NCI-H146 treated with DMSO at 0.1 percent for 48 hours (cell line): ENCODE measurements around the gene RGL2.
"Not testable (repeated sequence)": the region's sequence is repeated elsewhere in the genome, so short reads cannot be mapped to it uniquely, and the experiment has no call there.

Experiments
- DNase-seq: peaks from one replicate; lab custom pipeline; 2025; ENCODE audit not compliant: unreplicated experiment; lab: John Stamatoyannopoulos, UW

The RGL2 gene

GRCh38 chr6:33294086-33294823 lies 4.5 kb downstream of the RGL2 start:
- no peak for DNase-seq

DNA sequence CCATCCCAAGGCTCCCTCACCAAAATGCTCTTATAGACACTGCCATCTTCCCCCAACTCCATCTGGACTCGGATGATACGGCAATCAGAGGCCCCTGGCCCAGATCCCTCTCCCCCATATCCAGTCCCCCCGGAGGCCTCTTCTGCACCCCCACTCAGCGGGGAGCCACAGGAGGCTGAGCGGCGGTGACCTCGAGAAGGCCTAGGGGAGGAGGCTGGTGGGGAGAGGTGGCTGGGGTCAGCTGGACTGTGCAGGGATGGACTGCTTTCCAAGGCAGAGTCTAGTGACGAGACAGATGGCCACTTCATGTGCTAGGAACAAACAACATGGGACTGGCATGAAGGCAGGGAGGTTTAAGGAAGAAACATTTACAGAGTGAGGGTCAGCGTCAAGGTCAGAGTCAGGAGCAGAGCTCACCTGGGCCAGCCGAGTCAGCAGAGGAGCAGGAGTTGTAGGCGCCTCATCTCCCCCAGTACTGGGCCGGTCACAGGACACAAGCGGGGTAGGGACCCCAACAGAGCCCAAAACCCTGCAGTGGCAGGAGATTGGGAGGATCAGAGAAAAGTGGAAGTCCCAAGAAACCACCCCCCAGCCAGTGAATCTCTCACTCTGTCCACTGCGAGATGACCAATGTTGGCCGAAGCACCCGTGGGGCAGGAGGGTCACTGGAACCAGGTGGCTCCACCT lies 5.6 kb downstream of the RGL2 start:
- no peak for DNase-seq

DNA sequence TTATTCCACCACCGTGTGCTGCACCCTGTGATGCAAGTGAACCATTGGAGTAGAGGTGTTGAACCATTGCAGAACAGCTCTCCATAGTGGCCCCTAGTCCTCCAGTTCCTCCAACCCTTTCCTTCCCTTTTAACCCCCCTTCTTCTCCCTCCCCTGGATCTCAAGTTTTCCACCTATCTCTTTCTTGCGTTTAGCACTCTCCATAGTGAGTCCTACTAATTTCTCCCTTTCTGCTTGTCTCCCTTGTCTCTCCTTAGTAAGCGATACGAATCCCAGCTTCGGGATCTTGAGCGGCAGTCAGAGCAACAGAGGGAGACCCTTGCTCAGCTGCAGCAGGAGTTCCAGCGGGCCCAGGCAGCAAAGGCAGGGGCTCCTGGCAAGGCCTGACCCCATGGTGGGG lies 8.3 kb downstream of the RGL2 start:
- DNase-seq: no peak

- DNase-seq: no peak
Observed at GRCh38 chr6:33289784-33290315, 8.9 kb downstream of the RGL2 start.

DNA sequence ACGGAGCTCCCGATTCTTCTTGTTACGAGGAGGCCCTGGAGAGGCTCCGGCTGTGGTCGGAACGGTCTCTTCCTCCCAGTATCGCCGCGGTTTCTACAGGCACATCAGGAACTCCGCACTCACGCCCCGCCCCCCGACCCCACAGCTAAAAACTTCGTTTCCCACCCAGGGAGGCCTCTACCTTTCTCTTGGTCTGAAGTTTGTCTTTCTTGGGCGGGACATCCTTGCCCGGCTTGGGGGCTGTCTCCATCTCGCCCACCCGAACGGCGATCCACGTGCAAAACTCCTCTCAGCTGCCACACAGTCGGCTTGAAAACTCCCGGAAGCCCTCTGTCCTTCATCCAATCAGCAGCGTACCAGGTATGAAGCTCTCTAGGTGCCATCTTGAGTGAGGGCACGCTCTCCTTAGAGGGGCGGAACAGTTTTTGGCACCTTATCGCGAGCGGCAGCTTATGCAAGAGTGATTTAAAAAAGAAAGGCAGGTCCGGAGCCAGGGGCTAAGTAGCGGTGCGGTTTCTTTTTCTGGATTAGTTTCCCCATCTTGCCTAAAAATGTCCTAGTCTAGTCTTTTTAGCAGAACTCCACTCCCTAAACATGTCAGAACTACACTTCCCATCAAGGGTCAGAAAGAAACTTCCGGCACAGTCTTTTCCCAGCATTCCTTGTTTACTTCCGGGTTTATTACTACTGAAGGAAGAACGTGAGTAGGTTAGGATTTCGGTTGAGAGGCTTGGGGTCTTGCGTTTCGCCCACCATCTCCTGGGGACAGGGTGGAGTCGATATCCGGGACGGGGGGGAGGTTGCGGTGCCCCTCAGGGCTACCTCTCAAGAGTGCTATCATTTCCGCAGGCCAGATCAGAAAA lies 9.6 kb downstream of the RGL2 start, which contains the start of the genes PFDN6 and WDR46:
Gene PFDN6 (plus strand): TSS at position 681 of the 863 bp plus-strand sequence. CDS start 256 bp downstream, outside the sequence.
Gene WDR46 (minus strand): TSS at position 319 of the 863 bp plus-strand sequence. CDS start 69 bp downstream, at position 250.
- DNase-seq: peak; percentile 88

GRCh38 chr6:33288141-33288920 lies 10.4 kb downstream of the RGL2 start:
- no peak for DNase-seq

DNA sequence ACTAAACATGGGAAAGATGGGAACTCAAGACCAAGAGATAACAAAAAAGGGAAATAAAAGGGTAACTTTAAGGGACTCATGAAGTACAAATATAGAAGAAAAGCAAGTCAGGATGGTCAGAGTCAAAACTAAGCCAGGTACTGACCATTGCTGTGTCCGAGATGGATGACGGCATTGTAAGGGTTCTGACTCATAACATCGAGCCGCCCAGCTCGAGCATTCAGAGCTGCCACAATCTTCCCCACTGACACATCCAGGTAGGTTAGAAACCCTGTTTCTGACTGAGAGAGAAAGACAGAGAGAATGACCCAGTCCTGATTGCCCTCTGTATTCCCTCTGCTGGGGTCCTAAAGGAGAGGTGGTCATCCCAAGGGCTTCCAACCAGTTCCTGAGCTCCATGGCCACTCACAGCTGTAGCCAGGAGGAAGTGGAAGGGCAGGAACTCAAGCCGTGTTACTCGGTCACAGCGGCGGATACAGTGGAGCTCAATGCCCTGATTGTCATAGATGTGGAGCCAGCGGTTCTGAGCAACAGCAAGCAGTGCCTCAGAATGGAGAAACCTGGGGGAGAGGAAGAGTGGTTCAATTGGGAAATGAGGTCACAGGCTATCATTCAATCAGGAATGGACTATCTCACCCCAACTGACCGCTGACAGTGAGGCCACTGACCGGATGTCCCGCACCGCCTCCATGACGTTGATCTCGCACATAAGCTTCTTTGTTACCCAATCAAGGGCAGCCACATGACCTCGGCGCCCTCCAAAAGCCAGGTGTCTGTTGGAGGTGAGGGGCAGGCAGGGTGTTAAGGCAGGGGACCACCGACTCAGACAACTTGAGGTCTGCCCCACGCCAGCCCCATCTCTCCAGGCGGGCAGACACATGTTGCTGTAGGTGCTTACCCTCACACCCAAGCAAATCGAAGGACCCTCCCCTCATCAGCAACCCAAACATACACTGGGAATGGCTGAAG lies 11.5 kb downstream of the RGL2 start:
- no peak for DNase-seq

DNA sequence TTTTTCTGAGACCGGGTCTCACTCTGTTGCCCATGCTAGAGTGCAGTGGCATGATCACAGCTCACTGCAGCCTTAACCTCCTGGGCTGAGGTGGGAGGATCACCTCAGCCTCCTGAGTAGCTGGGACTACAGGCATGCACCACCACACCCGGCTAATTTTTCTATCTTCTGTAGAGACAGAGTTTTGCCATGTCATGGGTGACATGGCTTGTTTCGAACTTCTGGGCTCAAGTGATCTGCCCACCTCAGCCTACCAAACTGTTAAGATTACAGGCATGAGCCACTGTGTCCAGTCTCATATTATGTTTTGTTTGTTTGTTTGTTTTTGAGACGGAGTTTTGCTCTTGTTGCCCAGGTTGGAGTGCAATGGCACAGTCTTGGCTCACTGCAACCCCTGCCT lies 13.5 kb downstream of the RGL2 start:
- not testable (repeated sequence) for DNase-seq

GRCh38 chr6:33280539-33280938 lies 18.2 kb downstream of the RGL2 start:
- no peak for DNase-seq

DNA sequence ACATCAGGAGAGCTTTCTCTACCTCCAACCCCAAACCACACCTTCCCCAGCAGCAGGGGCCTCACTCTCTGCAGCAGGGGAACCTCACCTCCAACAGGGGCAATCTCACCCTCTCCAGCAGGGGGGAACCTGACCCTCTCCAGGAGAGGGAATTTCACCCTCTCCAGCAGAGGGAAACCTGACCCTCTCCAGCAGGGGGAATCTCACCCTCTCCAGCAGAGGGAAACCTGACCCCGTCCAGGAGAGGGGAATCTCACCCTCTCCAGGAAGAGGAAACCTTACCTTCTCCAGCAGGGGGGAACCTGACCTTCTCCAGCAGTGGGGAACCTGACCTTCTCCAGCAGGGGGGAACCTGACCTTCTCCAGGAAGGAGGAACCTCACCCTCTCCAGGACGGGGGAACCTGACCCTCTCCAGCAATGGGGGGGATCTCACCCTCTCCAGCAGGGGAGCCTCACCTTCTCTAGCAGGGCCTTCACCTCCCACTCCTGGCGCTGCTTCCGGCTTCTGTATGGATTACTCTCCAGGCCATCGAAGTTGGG lies 18.7 kb downstream of the RGL2 start:
- DNase-seq: no peak

GRCh38 chr6:33279257-33279695 lies 19.5 kb downstream of the RGL2 start:
- DNase-seq: no peak

GRCh38 chr6:33278810-33279209 lies 19.9 kb downstream of the RGL2 start:
- DNase-seq: no peak

GRCh38 chr6:33278392-33278741 lies 20.4 kb downstream of the RGL2 start:
- DNase-seq: no peak

GRCh38 chr6:33277663-33278391 lies 20.9 kb downstream of the RGL2 start:
- DNase-seq: no peak

GRCh38 chr6:33276864-33277662 lies 21.7 kb downstream of the RGL2 start, which contains the start of gene B3GALT4:
TSS of gene B3GALT4 (plus strand) at chr6:33277123. CDS start at chr6:33277420, 297 bp downstream.
- peak; percentile 76 for DNase-seq

- DNase-seq: no peak
Observed at GRCh38 chr6:33276581-33276863, 22.2 kb downstream of the RGL2 start.

DNA sequence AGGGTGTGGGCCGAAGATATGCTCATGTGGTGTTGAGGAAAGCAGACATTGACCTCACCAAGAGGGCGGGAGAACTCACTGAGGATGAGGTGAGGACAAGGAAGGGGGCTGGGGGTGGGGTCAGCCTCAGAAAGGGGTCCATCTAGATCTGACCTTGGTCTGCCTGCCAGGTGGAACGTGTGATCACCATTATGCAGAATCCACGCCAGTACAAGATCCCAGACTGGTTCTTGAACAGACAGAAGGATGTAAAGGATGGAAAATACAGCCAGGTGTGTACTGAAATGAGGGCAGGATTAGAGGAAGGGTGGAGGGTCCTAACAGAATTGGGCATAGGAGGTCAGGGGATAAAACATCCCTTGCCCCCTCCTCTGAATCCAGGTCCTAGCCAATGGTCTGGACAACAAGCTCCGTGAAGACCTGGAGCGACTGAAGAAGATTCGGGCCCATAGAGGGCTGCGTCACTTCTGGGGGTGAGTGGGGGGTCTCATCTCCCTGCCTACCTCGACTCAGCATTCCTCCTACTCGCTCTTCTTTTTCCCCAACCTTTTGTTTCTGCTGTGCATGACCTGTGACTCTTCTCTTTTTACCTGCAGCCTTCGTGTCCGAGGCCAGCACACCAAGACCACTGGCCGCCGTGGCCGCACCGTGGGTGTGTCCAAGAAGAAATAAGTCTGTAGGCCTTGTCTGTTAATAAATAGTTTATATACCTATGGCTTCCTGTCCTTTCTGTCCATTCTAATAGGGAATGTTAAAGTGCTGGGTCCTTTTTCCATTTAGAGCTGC lies 22.8 kb downstream of the RGL2 start:
- DNase-seq: not testable (repeated sequence)
